K562 (cell line): Measurements from ENCODE around the gene LST1. TPM values are rescaled to one million over a fixed set of nuclear protein-coding genes. Genes with fewer than 3 reads are reported as not detected.

ENCODE experiments used
- BCOR ChIP-seq: fragments of 450-650 bp; IDR thresholded peaks from 2 replicates; pipeline ENCODE4 v1.6.1; 2016
- BRF1 ChIP-seq: IDR thresholded peaks from 3 replicates; pipeline ENCODE4 v1.6.1; 2011; ENCODE audit warnings: borderline replicate concordance, mild to moderate bottlenecking; ENCODE audit not compliant: insufficient read length; ENCODE audit errors: extremely low read depth
- CAMTA2 ChIP-seq: fragments of 250-450 bp; sonication (Bioruptor Pico); conservative IDR thresholded peaks from 2 replicates; pipeline ENCODE4 v1.5.1; 2022
- CCAR2 ChIP-seq: fragments of 200-400 bp; formaldehyde crosslinking; IDR thresholded peaks from 2 replicates; pipeline ENCODE4 v1.6.1; 2017; ENCODE audit warnings: mild to moderate bottlenecking, low read depth, low read length
- IFI16 ChIP-seq: fragments of 250-450 bp; sonication (Bioruptor Pico); IDR thresholded peaks from 2 replicates; pipeline ENCODE4 v2.1.2; 2022; ENCODE audit warnings: mild to moderate bottlenecking, inconsistent platforms
- JUN ChIP-seq, 2 experiments: sonication (generic) in 1 of 2; formaldehyde crosslinking in 1 of 2; IDR thresholded peaks; 2 replicates each; pipeline versions ENCODE4 v1.6.1 to v1.8.0; 2012 to 2022; ENCODE audit warnings: borderline replicate concordance in 2 of 2, mild to moderate bottlenecking in 2 of 2, improper control_type of control experiment in 1 of 2, low read depth in 1 of 2, low read length in 1 of 2, missing genetic modification reagents in 1 of 2
- MBD2 ChIP-seq: sonication (generic); IDR thresholded peaks from 2 replicates; pipeline ENCODE4 v1.6.1; 2016; ENCODE audit warnings: low read depth, borderline replicate concordance
- SIX5 ChIP-seq, 2 experiments: IDR thresholded peaks; 2 replicates each; pipeline ENCODE4 v1.6.1; 2011; ENCODE audit warnings: low read length in 2 of 2, borderline replicate concordance in 1 of 2, low read depth in 1 of 2, mild to moderate bottlenecking in 1 of 2, moderate library complexity in 1 of 2; ENCODE audit not compliant: insufficient read depth in 1 of 2
- SMC3 ChIP-seq: conservative IDR thresholded peaks from 2 replicates; pipeline ENCODE4 v1.6.1; 2011; ENCODE audit warnings: low read depth, low read length, improper control_type of control experiment; ENCODE audit not compliant: insufficient read depth
- SPI1 ChIP-seq: IDR thresholded peaks from 2 replicates; pipeline ENCODE4 v1.6.1; 2011; ENCODE audit warnings: low read depth, low read length, control low read depth, borderline replicate concordance
- XRCC3 ChIP-seq: fragments of 450-650 bp; IDR thresholded peaks from 2 replicates; pipeline ENCODE4 v1.6.1; 2017; ENCODE audit warnings: mild to moderate bottlenecking, moderate library complexity
- ZNF146 ChIP-seq: IDR thresholded peaks from one replicate; pipeline ENCODE4 v1.6.1; 2018; ENCODE audit warnings: missing compliant biosample characterization; ENCODE audit not compliant: unreplicated experiment
- ZNF282 ChIP-seq: sonication (generic); formaldehyde crosslinking; IDR thresholded peaks from 2 replicates; pipeline ENCODE4 v1.8.1; 2023; ENCODE audit warnings: missing genetic modification reagents
- ZNF699 ChIP-seq: fragments of 250-450 bp; sonication (Bioruptor Pico); IDR thresholded peaks from 2 replicates; pipeline ENCODE4 v1.8.0; 2021; ENCODE audit warnings: mild to moderate bottlenecking, moderate library complexity; ENCODE audit not compliant: insufficient replicate concordance
- polyA plus RNA-seq, 8 experiments: library from polyadenylated mRNA; depleted of rRNA in 4 of 8; stranded (reverse) in 5 of 8; unstranded in 3 of 8; fragments of >200 nt; fragmentation: Nextera tagmentation in 2 of 8; fragmentation: Illumina TruSeq in 1 of 8; extraction: Ambion mirVana in 2 of 8; extraction: Trizol in 1 of 8; gene quantifications; 2 replicates each; pipeline versions ENCODE4 v1.2.1 to v1.2.3, GENCODE V29; 2011 to 2014; ENCODE audit warnings: inconsistent platforms in 1 of 8, missing spikeins in 1 of 8
- total RNA-seq, 7 experiments: library from RNA; depleted of rRNA in 6 of 7; stranded (reverse); fragments of >200 nt in 6 of 7; fragmentation: Illumina TruSeq in 2 of 7; extraction: Trizol in 2 of 7; gene quantifications; 2 replicates each; pipeline versions ENCODE4 v1.2.1 to v1.2.3, GENCODE V29; 2011 to 2021; ENCODE audit warnings: low replicate concordance in 1 of 7
- TF ChIP-seq, protein P1 (sequence below): fragments of 450-650 bp; IDR thresholded peaks from one replicate; pipeline ENCODE4 v1.6.1; 2018; ENCODE audit warnings: mild to moderate bottlenecking, moderate library complexity; ENCODE audit not compliant: partially characterized antibody
- TF ChIP-seq, protein P2 (sequence below): sonication (generic); formaldehyde crosslinking; IDR thresholded peaks from 2 replicates; pipeline ENCODE4 v1.5.0; 2020; ENCODE audit warnings: missing genetic modification reagents
- TF ChIP-seq, protein P3 (sequence below): fragments of 250-450 bp; sonication (Bioruptor Pico); IDR thresholded peaks from 2 replicates; pipeline ENCODE4 v1.5.0; 2021; ENCODE audit warnings: mild to moderate bottlenecking, borderline replicate concordance
- TF ChIP-seq, protein P4 (sequence below): fragments of 450-650 bp; formaldehyde crosslinking; IDR thresholded peaks from 2 replicates; pipeline ENCODE4 v1.4.0; 2022; ENCODE audit warnings: missing genetic modification characterization

LST1 gene
- total and polyA plus RNA-seq, 9 of the 15 experiments (the other 6 are each of a cell fraction or from before 2014, with no cell fraction given) = 0.82 to 7.8 (median 1.7) TPM

DNA sequence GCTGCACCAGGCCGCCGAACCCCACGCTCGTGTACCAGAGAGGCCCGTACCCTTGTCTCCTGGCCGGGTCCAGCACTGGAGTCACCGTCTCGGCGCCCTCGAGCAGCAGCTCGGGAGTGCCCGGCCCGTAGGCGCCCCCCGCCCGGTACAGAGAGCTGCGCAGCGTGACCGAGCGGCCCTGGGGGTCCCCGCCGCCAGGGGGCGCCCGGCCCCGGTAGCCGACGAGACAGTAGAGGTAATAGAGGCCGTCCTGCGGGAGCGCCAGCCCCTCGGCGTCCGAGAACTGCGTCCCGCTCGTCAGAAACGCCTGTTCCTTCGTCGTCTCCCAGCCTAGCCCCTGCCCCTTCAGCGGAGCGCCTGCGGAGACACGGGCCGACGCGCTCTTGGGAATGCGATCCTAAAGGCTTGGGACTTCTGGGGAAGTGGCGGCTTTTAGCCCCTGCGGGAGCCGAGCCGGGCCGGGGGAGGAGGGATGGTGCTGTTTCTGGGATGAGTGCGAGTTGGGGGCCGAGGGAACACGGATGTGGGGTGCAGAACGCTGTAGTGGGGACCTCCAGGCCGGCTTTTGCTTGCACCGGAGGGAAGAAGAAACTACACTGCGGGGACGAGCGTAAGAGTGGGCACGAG lies 5.2 kb upstream of the LST1 start (continued):
- TF ChIP-seq, protein P1, sequence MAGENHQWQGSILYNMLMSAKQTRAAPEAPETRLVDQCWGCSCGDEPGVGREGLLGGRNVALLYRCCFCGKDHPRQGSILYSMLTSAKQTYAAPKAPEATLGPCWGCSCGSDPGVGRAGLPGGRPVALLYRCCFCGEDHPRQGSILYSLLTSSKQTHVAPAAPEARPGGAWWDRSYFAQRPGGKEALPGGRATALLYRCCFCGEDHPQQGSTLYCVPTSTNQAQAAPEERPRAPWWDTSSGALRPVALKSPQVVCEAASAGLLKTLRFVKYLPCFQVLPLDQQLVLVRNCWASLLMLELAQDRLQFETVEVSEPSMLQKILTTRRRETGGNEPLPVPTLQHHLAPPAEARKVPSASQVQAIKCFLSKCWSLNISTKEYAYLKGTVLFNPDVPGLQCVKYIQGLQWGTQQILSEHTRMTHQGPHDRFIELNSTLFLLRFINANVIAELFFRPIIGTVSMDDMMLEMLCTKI = no peak
- TF ChIP-seq, protein P2, sequence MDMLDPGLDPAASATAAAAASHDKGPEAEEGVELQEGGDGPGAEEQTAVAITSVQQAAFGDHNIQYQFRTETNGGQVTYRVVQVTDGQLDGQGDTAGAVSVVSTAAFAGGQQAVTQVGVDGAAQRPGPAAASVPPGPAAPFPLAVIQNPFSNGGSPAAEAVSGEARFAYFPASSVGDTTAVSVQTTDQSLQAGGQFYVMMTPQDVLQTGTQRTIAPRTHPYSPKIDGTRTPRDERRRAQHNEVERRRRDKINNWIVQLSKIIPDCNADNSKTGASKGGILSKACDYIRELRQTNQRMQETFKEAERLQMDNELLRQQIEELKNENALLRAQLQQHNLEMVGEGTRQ (CRISPR knock-in tag) = no peak
- TF ChIP-seq, protein P3, sequence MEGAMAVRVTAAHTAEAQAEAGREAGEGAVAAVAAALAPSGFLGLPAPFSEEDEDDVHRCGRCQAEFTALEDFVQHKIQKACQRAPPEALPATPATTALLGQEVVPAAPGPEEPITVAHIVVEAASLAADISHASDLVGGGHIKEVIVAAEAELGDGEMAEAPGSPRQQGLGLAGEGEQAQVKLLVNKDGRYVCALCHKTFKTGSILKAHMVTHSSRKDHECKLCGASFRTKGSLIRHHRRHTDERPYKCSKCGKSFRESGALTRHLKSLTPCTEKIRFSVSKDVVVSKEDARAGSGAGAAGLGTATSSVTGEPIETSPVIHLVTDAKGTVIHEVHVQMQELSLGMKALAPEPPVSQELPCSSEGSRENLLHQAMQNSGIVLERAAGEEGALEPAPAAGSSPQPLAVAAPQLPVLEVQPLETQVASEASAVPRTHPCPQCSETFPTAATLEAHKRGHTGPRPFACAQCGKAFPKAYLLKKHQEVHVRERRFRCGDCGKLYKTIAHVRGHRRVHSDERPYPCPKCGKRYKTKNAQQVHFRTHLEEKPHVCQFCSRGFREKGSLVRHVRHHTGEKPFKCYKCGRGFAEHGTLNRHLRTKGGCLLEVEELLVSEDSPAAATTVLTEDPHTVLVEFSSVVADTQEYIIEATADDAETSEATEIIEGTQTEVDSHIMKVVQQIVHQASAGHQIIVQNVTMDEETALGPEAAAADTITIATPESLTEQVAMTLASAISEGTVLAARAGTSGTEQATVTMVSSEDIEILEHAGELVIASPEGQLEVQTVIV = no peak
- no peak for TF ChIP-seq IFI16 (CRISPR knock-in tag)
- TF ChIP-seq BCOR = peak; percentile 71; the same call in 1 of the 2 replicates
- no peak for TF ChIP-seq SIX5 (IDR thresholded peaks at IDR 0.05; ENCODE audit: borderline replicate concordance in 1 of 2, insufficient read depth in 1 of 2, low read depth in 1 of 2, low read length in 2 of 2)
- 0 out of 2 replicates have a peak, but pooled peaks have one; percentile 38 for TF ChIP-seq JUN (IDR thresholded peaks at IDR 0.05; ENCODE audit: borderline replicate concordance, low read depth, low read length)
- TF ChIP-seq JUN (CRISPR knock-in tag; IDR thresholded peaks at IDR 0.05; ENCODE audit: borderline replicate concordance) = 0 out of 2 replicates have a peak, but pooled peaks have one; percentile 58
- TF ChIP-seq ZNF699 (CRISPR knock-in tag) = no peak
- TF ChIP-seq SMC3 = peak; percentile 83
- no peak for TF ChIP-seq SPI1
- no peak for TF ChIP-seq CAMTA2
- TF ChIP-seq, protein P4, sequence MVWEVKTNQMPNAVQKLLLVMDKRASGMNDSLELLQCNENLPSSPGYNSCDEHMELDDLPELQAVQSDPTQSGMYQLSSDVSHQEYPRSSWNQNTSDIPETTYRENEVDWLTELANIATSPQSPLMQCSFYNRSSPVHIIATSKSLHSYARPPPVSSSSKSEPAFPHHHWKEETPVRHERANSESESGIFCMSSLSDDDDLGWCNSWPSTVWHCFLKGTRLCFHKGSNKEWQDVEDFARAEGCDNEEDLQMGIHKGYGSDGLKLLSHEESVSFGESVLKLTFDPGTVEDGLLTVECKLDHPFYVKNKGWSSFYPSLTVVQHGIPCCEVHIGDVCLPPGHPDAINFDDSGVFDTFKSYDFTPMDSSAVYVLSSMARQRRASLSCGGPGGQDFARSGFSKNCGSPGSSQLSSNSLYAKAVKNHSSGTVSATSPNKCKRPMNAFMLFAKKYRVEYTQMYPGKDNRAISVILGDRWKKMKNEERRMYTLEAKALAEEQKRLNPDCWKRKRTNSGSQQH = no peak
- TF ChIP-seq ZNF282 (CRISPR knock-in tag) = no peak
- TF ChIP-seq XRCC3 = no peak
- TF ChIP-seq CCAR2 = no peak
- TF ChIP-seq ZNF146 = no peak
- TF ChIP-seq BRF1 = no peak
- no peak; the same call in 1 of the 2 replicates for TF ChIP-seq MBD2
